ENCODE measurements around the gene ATP2A1.

- no peak for TF ChIP-seq SP1 (IDR thresholded peaks at IDR 0.05)
- no peak for TF ChIP-seq ELF4 (IDR thresholded peaks at IDR 0.05)
- no peak for TF ChIP-seq PKNOX1 (IDR thresholded peaks at IDR 0.05)
- no peak for TF ChIP-seq ARNT (IDR thresholded peaks at IDR 0.05)
- TF ChIP-seq TARDBP (IDR thresholded peaks at IDR 0.05): no peak
- TF ChIP-seq SUZ12 (IDR thresholded peaks at IDR 0.05): no peak
- no peak for TF ChIP-seq LEF1 (IDR thresholded peaks at IDR 0.05; ENCODE audit: borderline replicate concordance)
Observed at GRCh38 chr16:28935346-28935745, 57.1 kb downstream of the ATP2A1 start.

All from HEK293T (cell line).